A549 (cell line): ENCODE data around the gene ZNF775. TPM values are rescaled to one million over a fixed set of nuclear protein-coding genes. Genes with fewer than 3 reads are reported as not detected.

ENCODE experiments used
- ATAC-seq, 2 experiments: fragments of 200-7000 bp in 1 of 2; fragments of >200 bp in 1 of 2; cut with Nextera tagmentation in 1 of 2; cut with Tn5 transposase in 1 of 2; 3 replicates each; pipeline versions ENCODE4 v1.8.0 to v1.9.1; 2018 to 2020; ENCODE audit warnings: mild to moderate bottlenecking in 1 of 2, moderate library complexity in 1 of 2
- CTCF ChIA-PET: fragments of 300-600 bp; sonication (Branson Sonifier 250); formaldehyde crosslinking; extraction: SDS; loops from one replicate; lab custom pipeline; 2021; ENCODE audit warnings: antibody characterized with exemption, inconsistent platforms; lab: Yijun Ruan, JAX
- POLR2A ChIA-PET: fragments of 350-600 bp; formaldehyde crosslinking; extraction: SDS; loops from one replicate; lab custom pipeline; 2021; ENCODE audit warnings: antibody characterized with exemption, inconsistent platforms; lab: Yijun Ruan, JAX
- DNase-seq, 2 experiments: peaks; one replicate each; pipeline versions ENCODE4 v3.0.0 to v3.0.0-alpha.2; 2011 to 2016; ENCODE audit warnings: low read depth in 1 of 2, low spot score in 1 of 2
- FAIRE-seq: peaks from 2 replicates; lab custom pipeline; 2011; peaks lifted over from hg19 to GRCh38; lab: Jason Lieb, UNC
- H3K27ac ChIP-seq, 2 experiments: fragments of >200 bp; sonication (Bioruptor Twin); formaldehyde crosslinking; 3 replicates each; pipeline ENCODE4 v1.5.1; 2016 to 2017
- H3K4me1 ChIP-seq: fragments of >200 bp; sonication (Bioruptor Twin); formaldehyde crosslinking; 3 replicates; pipeline ENCODE4 v1.6.1; 2016
- H3K4me2 ChIP-seq: fragments of >200 bp; sonication (Bioruptor Twin); formaldehyde crosslinking; 3 replicates; pipeline ENCODE4 v1.6.1; 2016
- H3K4me3 ChIP-seq: fragments of >200 bp; sonication (Bioruptor Twin); formaldehyde crosslinking; 3 replicates; pipeline ENCODE4 v1.5.1; 2016
- H3K9me3 ChIP-seq: fragments of >200 bp; sonication (Bioruptor Twin); formaldehyde crosslinking; 3 replicates; pipeline ENCODE4 v1.6.1; 2016
- BCL3 ChIP-seq: fragments of >200 bp; sonication (Bioruptor Twin); formaldehyde crosslinking; IDR thresholded peaks from 3 replicates; pipeline ENCODE4 v1.6.1; 2016
- CBX2 ChIP-seq: fragments of 200-600 bp; sonication (generic); IDR thresholded peaks from 2 replicates; pipeline ENCODE4 v1.6.1; 2016; ENCODE audit warnings: low read depth, mild to moderate bottlenecking, borderline replicate concordance
- CBX8 ChIP-seq: fragments of 200-600 bp; sonication (generic); IDR thresholded peaks from 2 replicates; pipeline ENCODE4 v1.6.1; 2016
- CHD4 ChIP-seq: fragments of 200-600 bp; sonication (generic); IDR thresholded peaks from 2 replicates; pipeline ENCODE4 v1.6.1; 2016; ENCODE audit warnings: antibody characterized with exemption, mild to moderate bottlenecking, borderline replicate concordance
- EHF ChIP-seq: fragments of 250-450 bp; sonication (Bioruptor Pico); IDR thresholded peaks from 2 replicates; pipeline ENCODE4 v1.5.0; 2020; ENCODE audit warnings: mild to moderate bottlenecking
- EHMT2 ChIP-seq: fragments of 200-600 bp; sonication (generic); IDR thresholded peaks from 2 replicates; pipeline ENCODE4 v1.6.1; 2016; ENCODE audit warnings: antibody characterized with exemption, low read depth, mild to moderate bottlenecking, moderate library complexity
- ELK1 ChIP-seq: fragments of 150-350 bp; IDR thresholded peaks from 2 replicates; pipeline ENCODE4 v1.6.1; 2014; ENCODE audit warnings: low read depth, mild to moderate bottlenecking, low read length
- EP300 ChIP-seq, 2 experiments: fragments of >200 bp; sonication (Bioruptor Twin); formaldehyde crosslinking; IDR thresholded peaks; 2 replicates in 1 of 2; 3 replicates in 1 of 2; pipeline ENCODE4 v1.6.1; 2016 to 2017
- ESRRA ChIP-seq: fragments of 150-350 bp; IDR thresholded peaks from 2 replicates; pipeline ENCODE4 v1.6.1; 2014; ENCODE audit warnings: mild to moderate bottlenecking, low read length, borderline replicate concordance
- FOSB ChIP-seq: fragments of 250-450 bp; sonication (Bioruptor Pico); IDR thresholded peaks from 2 replicates; pipeline ENCODE4 v1.5.0; 2020; ENCODE audit warnings: mild to moderate bottlenecking, moderate library complexity
- FOSL2 ChIP-seq, 2 experiments: fragments of 450-650 bp in 1 of 2; fragments of >200 bp in 1 of 2; sonication (Bioruptor Twin) in 1 of 2; formaldehyde crosslinking; IDR thresholded peaks; 2 replicates each; pipeline versions ENCODE4 v1.5.0 to v1.6.1; 2016 to 2020; ENCODE audit warnings: mild to moderate bottlenecking in 1 of 2, moderate library complexity in 1 of 2
- GATA3 ChIP-seq: IDR thresholded peaks from 2 replicates; pipeline ENCODE4 v1.6.1; 2012; ENCODE audit warnings: borderline replicate concordance
- HOXB13 ChIP-seq: fragments of 250-450 bp; sonication (Bioruptor Pico); IDR thresholded peaks from 2 replicates; pipeline ENCODE4 v1.5.0; 2020; ENCODE audit warnings: low read depth, mild to moderate bottlenecking, moderate library complexity
- JUN ChIP-seq, 2 experiments: fragments of >200 bp; sonication (Bioruptor Twin); formaldehyde crosslinking; IDR thresholded peaks; 2 replicates in 1 of 2; 3 replicates in 1 of 2; pipeline ENCODE4 v1.6.1; 2016 to 2017
- JUNB ChIP-seq: fragments of >200 bp; sonication (Bioruptor Twin); formaldehyde crosslinking; IDR thresholded peaks from 2 replicates; pipeline ENCODE4 v1.6.1; 2016
- KDM1A ChIP-seq: fragments of 200-600 bp; sonication (generic); IDR thresholded peaks from 2 replicates; pipeline ENCODE4 v1.6.1; 2016; ENCODE audit warnings: low read depth, mild to moderate bottlenecking
- KDM5A ChIP-seq: fragments of 200-600 bp; sonication (generic); IDR thresholded peaks from 2 replicates; pipeline ENCODE4 v1.6.1; 2016; ENCODE audit warnings: antibody characterized with exemption, mild to moderate bottlenecking
- MAX ChIP-seq: IDR thresholded peaks from 2 replicates; pipeline ENCODE4 v1.6.1; 2012
- MAZ ChIP-seq: fragments of 150-350 bp; IDR thresholded peaks from 2 replicates; pipeline ENCODE4 v1.6.1; 2014; ENCODE audit warnings: antibody characterized with exemption, low read depth, low read length, borderline replicate concordance
- MYC ChIP-seq: IDR thresholded peaks from 2 replicates; pipeline ENCODE4 v1.6.1; 2012; ENCODE audit warnings: mild to moderate bottlenecking, inconsistent platforms, low read length, improper control_type of control experiment, borderline replicate concordance
- POLR2A ChIP-seq: IDR thresholded peaks from 2 replicates; pipeline ENCODE4 v1.6.1; 2012; ENCODE audit warnings: mild to moderate bottlenecking, low read length
- POLR2AphosphoS2 ChIP-seq: conservative IDR thresholded peaks from 2 replicates; pipeline ENCODE4 v1.6.1; 2012; ENCODE audit warnings: low read length, improper control_type of control experiment, inconsistent platforms
- RAD21 ChIP-seq, 2 experiments: fragments of >200 bp in 1 of 2; sonication (Bioruptor Twin) in 1 of 2; formaldehyde crosslinking in 1 of 2; IDR thresholded peaks in 1 of 2; conservative IDR thresholded peaks in 1 of 2; 2 replicates in 1 of 2; 3 replicates in 1 of 2; pipeline ENCODE4 v1.6.1; 2012 to 2018; ENCODE audit warnings: inconsistent platforms in 1 of 2
- RCOR1 ChIP-seq: fragments of 150-350 bp; IDR thresholded peaks from 2 replicates; pipeline ENCODE4 v1.6.1; 2014; ENCODE audit warnings: antibody characterized with exemption, low read length, low read depth
- RFX5 ChIP-seq: fragments of 450-650 bp; IDR thresholded peaks from 2 replicates; pipeline ENCODE4 v1.7.1; 2014; ENCODE audit warnings: antibody characterized with exemption, mild to moderate bottlenecking, moderate library complexity
- SMC3 ChIP-seq: fragments of >200 bp; sonication (Bioruptor Twin); formaldehyde crosslinking; IDR thresholded peaks from 3 replicates; pipeline ENCODE4 v1.6.1; 2018; ENCODE audit warnings: inconsistent platforms
- ZSCAN20 ChIP-seq: fragments of 250-450 bp; sonication (Bioruptor Pico); IDR thresholded peaks from 2 replicates; pipeline ENCODE4 v1.8.0; 2022; ENCODE audit warnings: mild to moderate bottlenecking, moderate library complexity
- WGBS: methylation state at CpG from one replicate; pipeline ENCODE4 v1.1.6; 2017; ENCODE audit errors: missing lambda C conversion rate; 5-methylcytosine and 5-hydroxymethylcytosine counted together
- polyA plus RNA-seq, 4 experiments: library from polyadenylated mRNA; depleted of rRNA in 3 of 4; stranded (reverse); fragments of >200 nt; fragmentation: RNase III in 1 of 4; extraction: RNeasy Plus Mini Kit Qiagen cat#74134 plus additional on column Dnase treatment in 1 of 4; gene quantifications; 2 replicates in 3 of 4; 3 replicates in 1 of 4; pipeline ENCODE4 v1.2.3, GENCODE V29; 2011 to 2017

ZNF775 gene
- polyA plus RNA-seq, 2 of the 4 experiments (the other 2 are of a cell fraction), result 1.7 to 5.4 TPM

- TF ChIP-seq JUN (IDR thresholded peaks at IDR 0.05) (no peak), FOSB (CRISPR knock-in tag) (no peak), KDM1A (no peak), POLR2AphosphoS2 (no peak)
Observed at GRCh38 chr7:150342121-150342408, 37.1 kb upstream of the ZNF775 start (continued).

GRCh38 chr7:150343225-150343624 is 35.9 kb upstream of the ZNF775 start:
- no peaks in the 10 kb centered on the region for H3K4me1 ChIP-seq
- no peak overlapping the region for H3K4me2 ChIP-seq
- CTCF ChIA-PET, result interaction anchor here (1.2 to 2.7 kb wide), 2 partner anchors 13 to 15 kb away, joined by 4 to 11 read pairs; no protein-coding TSS in a partner anchor
- POLR2A ChIA-PET, result no interaction called here
- no peak for DNase-seq
- peaks cover 16% of the 10 kb centered on the region; the same call in 1 of the 3 replicates for H3K9me3 ChIP-seq
- H3K4me3 ChIP-seq, result no peak overlapping the region
- WGBS, result 0% methylated on average over 2 of the region's 2 CpGs
- no peak for TF ChIP-seq EP300 (IDR thresholded peaks at IDR 0.05)
- TF ChIP-seq MAX, result no peak
- TF ChIP-seq JUN (IDR thresholded peaks at IDR 0.05), result no peak
- TF ChIP-seq MAZ, result no peak
- no peak for ATAC-seq
- no peak for FAIRE-seq
- no peak overlapping the region for H3K27ac ChIP-seq

- FAIRE-seq, result no peak
- Histone ChIP-seq H3K9me3 (peaks cover 16% of the 10 kb centered on the region; the same call in 1 of the 3 replicates), H3K27ac (no peak overlapping the region), H3K4me2 (no peak overlapping the region), H3K4me3 (no peak overlapping the region)
- POLR2A ChIA-PET, result no interaction called here
- no peak for ATAC-seq
- TF ChIP-seq ESRRA (no peak), HOXB13 (CRISPR knock-in tag) (no peak), JUNB (no peak), ZSCAN20 (CRISPR knock-in tag) (no peak), CBX2 (no peak), FOSL2 (IDR thresholded peaks at IDR 0.05) (no peak), FOSL2 (CRISPR knock-in tag; IDR thresholded peaks at IDR 0.05) (no peak), RFX5 (no peak), POLR2A (no peak), BCL3 (no peak), MYC (no peak), KDM1A (no peak)
- TF ChIP-seq, all 56 proteins: peak for 0
- H3K4me1 ChIP-seq, result no peaks in the 10 kb centered on the region
- CTCF ChIA-PET, result interaction anchor here (3.4 kb wide), 1 partner anchor 12 kb away, joined by 19 read pairs; no protein-coding TSS in a partner anchor
- no peak for DNase-seq
Observed at GRCh38 chr7:150344299-150344698, 34.8 kb upstream of the ZNF775 start.

GRCh38 chr7:150345012-150345411 is 34.1 kb upstream of the ZNF775 start:
- H3K27ac ChIP-seq, result no peak overlapping the region
- ATAC-seq (no peak), DNase-seq (no peak), FAIRE-seq (no peak)
- no peaks in the 10 kb centered on the region for H3K4me1 ChIP-seq
- WGBS, result 78% methylated on average over 1 of the region's 1 CpG
- no peak overlapping the region for H3K4me3 ChIP-seq
- no peak overlapping the region for H3K4me2 ChIP-seq
- ChIA-PET CTCF (interaction anchor here (3.4 kb wide), 1 partner anchor 11 kb away, joined by 19 read pairs; no protein-coding TSS in a partner anchor), POLR2A (no interaction called here)
- H3K9me3 ChIP-seq, result peaks cover 16% of the 10 kb centered on the region; the same call in 1 of the 3 replicates
- TF ChIP-seq EHF (CRISPR knock-in tag) (no peak), MAX (no peak), CBX8 (no peak), RCOR1 (no peak), RAD21 (conservative IDR thresholded peaks at IDR 0.05 in 1 of 2, IDR thresholded peaks at IDR 0.05 in 1 of 2) (no peak), JUN (IDR thresholded peaks at IDR 0.05) (no peak), EHMT2 (no peak), GATA3 (no peak), SMC3 (no peak), KDM1A (no peak), ELK1 (no peak), KDM5A (no peak), RFX5 (no peak), CHD4 (no peak), HOXB13 (CRISPR knock-in tag) (no peak)
